Stimulated activated CD8-positive, alpha-beta memory T cell treated with anti-CD3 and anti-CD28 coated beads, Interleukin-4, amount 100 ng/mL, for 1 hour (primary cell): ENCODE measurements around the gene COQ10A.
"Not testable (repeated sequence)": the region's sequence is repeated elsewhere in the genome, so short reads cannot be mapped to it uniquely, and the experiment has no call there.

Experiments
- DNase-seq, 2 donors: peaks; one replicate each; pipeline ENCODE4 v3.0.0-alpha.2; 2020; ENCODE audit warnings: low read depth in 2 of 2, low spot score in 1 of 2

The COQ10A gene

DNA sequence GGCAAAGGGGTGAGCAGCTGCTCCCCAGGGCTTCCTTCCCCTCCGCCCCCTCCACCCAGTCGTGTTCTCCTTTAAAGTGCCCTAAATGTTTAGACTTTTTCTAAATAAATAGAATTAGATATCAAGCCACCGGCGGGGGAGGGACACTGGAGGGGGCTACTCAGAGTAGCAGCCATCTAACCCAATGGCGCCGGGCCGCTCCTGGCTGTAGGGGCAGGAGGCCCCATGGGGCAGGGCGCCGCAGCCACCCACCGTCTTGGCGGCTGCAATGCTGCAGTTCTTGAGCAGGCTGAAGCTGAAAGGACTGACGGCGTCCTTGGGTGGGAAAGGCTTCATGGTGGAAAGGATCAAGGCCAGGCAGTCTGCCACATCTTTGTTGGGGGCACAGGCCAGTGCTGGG lies 23.8 kb upstream of the COQ10A start:
- DNase-seq = no peak

DNA sequence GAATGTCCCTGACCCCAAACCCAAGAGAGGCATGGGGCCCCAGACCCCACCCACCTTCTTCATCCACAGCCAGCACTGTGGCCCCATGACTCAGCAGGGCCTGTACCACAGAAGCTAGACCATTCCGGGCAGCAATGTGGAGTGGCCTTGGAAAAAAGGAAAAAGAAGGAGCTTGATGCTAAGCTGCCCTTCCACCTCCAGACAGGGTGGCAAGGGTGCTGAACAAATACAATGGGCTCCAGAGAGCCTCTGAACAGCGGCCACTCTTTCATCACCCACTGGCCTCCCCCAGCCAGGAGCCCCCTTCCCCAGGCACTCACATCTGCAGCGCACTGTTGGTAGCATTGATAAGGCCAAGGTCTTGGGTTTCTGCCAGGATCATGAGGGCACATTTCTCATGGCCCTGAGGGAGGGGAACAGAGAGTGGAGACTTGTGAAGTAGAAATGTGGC lies 23.0 kb upstream of the COQ10A start:
- DNase-seq = no peak

DNA sequence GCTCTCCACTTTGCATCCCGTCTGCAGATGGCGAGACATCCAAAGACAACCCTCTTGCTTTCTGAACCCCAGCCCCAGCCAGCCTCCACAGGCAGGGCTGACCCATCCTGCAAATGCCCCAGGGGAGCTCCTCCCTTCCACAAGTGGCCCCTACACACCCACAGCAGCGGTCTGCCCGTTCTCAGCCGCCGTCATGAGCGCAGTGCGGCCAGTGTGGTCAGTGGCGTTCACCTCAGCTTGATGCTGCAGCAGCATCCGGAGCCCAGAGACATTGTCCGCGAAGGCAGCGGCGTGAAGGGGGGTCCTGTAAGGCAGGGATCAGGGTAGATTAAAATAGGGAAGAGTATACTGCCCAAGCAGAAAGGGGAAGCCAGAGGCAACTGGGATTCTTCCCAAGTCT lies 22.2 kb upstream of the COQ10A start:
- DNase-seq = no peak

GRCh38 chr12:56247923-56248322 lies 18.8 kb upstream of the COQ10A start:
- no peak for DNase-seq

DNA sequence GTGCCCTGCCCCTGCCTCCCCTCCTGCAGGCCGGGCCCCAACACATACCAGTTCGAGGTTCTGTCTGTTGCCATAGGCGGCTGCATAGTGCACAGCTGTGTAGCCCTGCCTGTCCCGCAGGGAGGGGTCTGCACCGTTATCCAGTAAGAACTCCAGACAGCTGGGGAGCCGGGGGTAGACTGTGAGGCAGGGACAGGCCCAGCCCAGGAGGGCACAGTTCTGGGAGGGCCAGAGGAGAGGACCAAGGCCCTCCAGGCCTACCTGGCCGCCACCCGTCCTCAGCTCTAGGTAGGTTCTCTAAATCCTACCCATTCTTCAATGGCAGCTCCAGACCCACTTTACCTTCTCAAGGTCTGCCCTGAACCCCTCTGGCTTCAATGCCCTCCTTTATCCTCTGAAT lies 18.0 kb upstream of the COQ10A start:
- DNase-seq = no peak

- no peak for DNase-seq
Observed at GRCh38 chr12:56252649-56253048, 14.1 kb upstream of the COQ10A start.

GRCh38 chr12:56253091-56253490 lies 13.7 kb upstream of the COQ10A start:
- DNase-seq = no peak

GRCh38 chr12:56255671-56256070 lies 11.1 kb upstream of the COQ10A start:
- no peak for DNase-seq

GRCh38 chr12:56256326-56256960 lies 10.3 kb upstream of the COQ10A start:
- no peak for DNase-seq

DNA sequence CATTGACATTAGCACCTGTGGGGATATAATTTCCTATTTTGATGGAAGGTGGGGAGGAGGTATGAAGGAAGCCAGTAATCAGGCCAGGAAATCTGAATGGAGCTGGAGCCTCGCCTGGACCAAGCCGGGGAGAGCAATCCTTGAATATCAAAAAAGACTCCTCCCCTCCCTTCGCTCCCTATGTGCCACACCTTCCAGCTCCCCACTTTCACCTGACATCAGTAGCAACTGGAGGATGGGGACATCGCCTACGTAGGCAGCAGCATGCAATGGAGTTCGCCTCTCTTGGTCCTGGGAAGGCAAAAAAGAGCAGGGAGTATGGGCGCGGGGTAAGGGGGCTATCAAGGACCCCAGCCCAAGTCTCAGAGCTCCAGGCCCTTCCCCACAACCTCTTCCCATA lies 9.7 kb upstream of the COQ10A start:
- DNase-seq = no peak

GRCh38 chr12:56257491-56258067 lies 9.2 kb upstream of the COQ10A start:
- no peak for DNase-seq

DNA sequence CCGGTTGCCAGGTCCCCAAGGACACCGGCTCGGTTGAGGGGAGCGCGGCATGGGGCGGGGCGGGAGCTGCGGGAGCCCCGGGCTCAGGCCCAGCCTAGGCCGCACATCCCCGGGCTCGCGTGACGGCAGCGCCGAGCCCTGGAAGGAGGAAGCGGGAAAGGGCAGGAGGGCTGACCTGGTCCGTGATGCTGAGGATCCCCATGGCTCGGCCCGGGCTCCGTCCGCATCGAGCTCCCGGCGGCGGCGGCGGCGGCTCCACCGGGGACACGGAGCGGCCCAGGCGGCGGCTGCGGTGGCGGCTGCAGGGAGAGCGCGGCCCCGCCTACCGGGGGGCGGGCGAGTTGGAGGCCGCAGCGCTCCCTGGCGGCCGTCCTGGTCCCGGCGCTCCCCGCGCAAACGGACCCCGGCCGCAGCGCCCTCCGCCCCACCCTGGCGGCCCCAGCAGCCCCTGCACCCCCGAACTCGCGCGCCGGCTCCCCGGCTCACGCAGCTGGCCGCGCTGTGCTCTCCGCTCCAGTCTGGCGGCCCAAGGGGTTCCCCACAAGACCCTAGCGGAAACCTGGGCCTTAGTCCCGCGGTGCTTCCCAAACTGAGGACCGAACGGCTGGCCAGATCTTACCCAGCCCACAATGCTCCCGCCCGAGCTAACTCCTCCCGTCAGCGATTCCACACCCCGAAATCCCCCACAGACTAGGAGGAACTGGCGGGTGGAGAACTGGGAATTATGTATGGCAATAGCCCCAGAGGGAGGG lies 8.5 kb upstream of the COQ10A start, which contains the start of gene ANKRD52:
Gene ANKRD52, minus strand, starts transcription at position 317 of the 752 bp plus-strand sequence. Its CDS starts 115 bp downstream, at position 202.
- DNase-seq = peak; percentile 56 to 63

DNA sequence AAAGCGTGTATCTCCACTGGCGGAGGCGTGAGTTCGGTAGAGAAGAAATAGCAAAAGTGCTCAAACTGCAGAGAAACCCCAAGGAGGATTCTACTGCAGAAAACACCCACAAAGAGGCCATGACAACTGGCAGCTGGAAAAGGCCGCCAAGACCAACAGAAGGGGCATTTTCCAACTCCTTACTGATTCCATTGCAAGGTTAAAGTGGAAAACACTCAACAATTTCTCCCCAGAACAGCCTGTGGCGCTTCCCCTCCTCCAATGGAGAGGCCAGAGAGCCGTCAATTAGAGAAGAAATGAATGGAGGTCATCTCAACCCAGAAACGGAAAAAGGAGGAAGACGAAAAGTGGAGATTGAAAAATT lies 7.9 kb upstream of the COQ10A start:
- DNase-seq = no peak

DNA sequence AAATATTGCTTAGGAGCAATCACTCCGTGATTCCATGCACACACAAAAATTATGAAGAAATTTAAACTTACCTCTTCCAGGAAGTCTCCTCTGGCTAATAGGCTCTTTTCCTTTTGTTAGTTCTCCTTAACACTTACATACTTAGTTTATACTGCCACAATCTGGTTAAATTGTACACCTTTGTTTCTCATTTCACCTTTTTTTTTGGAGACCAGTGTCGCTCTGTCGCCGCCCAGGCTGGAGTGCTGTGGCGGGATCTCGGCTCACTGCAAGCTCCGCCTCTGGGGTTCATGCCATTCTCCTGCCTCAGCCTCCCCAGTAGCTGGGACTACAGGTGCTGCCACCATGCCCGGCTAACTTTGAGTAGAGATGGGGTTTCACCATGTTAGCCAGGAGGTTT lies 6.4 kb upstream of the COQ10A start:
- DNase-seq = no peak

GRCh38 chr12:56260921-56261320 lies 5.8 kb upstream of the COQ10A start:
- no peak for DNase-seq

DNA sequence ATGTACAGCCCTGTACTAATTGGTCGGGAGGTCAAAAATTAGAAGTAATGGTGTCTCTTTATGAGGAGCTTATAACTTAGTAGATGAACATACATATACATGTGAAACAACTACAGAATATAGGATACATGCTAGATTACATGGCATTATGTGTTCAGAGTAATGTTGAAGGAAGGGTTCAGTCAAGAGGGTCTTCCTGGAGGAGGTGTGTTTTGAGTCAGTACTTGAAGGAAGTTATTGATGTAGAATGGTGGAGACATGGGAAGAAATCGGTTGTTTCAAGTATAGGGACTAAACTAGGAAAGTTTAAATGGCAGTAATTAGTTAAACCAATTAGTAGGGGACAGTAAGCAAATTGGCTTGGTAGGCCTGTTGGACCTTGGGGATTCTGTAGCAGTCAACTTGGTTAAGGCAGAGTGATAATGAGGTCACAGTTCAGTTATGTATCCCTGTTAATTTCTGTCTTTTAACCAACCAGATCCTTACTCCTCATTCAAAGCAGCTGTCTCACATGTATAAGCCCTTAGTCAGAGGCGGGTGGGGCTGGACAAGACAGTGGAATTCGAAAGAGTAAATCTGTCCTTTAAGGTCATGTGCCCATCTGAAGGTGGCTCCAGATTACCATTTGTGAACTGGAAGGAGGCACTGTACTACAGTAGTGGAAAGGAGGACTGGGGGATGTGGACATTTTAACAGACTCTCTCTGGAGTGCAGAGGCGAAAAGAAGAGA lies 5.1 kb upstream of the COQ10A start:
- no peak for DNase-seq

- not testable (repeated sequence) for DNase-seq
Observed at GRCh38 chr12:56262955-56263354, 3.8 kb upstream of the COQ10A start.

- DNase-seq = not testable (repeated sequence)
Observed at GRCh38 chr12:56266068-56266692, 562 bp upstream of the COQ10A start.

- DNase-seq = no peak
Observed at GRCh38 chr12:56267443-56268071, 815 bp downstream of the COQ10A start.

GRCh38 chr12:56271031-56271430 lies 4.3 kb downstream of the COQ10A start:
- DNase-seq = no peak

GRCh38 chr12:56272468-56272867 lies 5.7 kb downstream of the COQ10A start:
- DNase-seq = not testable (repeated sequence)
